ENCODE measurements around the gene TFAP2E. TPM values are rescaled to one million over a fixed set of nuclear protein-coding genes. Genes with fewer than 3 reads are reported as not detected.

The TFAP2E gene
- total RNA-seq, 3 donors from 2014 or later = 0.27 to 0.79 (median 0.67) TPM

DNA sequence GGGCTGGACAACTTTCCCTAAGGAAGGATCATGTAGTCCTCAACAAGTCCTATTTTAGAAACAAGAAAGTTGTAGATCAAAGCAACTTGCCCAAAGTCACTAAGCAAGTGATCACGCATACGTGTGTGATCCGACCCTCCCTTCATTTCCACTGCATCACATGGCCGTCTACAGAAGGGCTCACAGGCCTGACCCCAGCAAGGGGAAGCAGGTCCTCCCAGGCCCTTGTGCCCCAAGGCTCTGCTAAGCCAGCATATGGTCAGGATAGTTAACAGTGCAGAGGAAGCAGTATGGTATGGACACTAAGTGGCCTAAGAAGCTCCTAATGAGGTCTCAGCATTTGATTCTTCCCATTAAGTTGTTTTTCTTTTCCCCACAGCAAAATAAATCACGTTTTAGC lies 24.8 kb downstream of the TFAP2E start:
- H3K9me3 ChIP-seq = no peaks in the 10 kb centered on the region
- no peak for ATAC-seq
- H3K4me1 ChIP-seq (ENCODE audit: low read depth) = no peaks in the 10 kb centered on the region
- intact Hi-C loops (cut with DNase I, micrococcal nuclease) = no loop called here
- TF ChIP-seq, protein P1, sequence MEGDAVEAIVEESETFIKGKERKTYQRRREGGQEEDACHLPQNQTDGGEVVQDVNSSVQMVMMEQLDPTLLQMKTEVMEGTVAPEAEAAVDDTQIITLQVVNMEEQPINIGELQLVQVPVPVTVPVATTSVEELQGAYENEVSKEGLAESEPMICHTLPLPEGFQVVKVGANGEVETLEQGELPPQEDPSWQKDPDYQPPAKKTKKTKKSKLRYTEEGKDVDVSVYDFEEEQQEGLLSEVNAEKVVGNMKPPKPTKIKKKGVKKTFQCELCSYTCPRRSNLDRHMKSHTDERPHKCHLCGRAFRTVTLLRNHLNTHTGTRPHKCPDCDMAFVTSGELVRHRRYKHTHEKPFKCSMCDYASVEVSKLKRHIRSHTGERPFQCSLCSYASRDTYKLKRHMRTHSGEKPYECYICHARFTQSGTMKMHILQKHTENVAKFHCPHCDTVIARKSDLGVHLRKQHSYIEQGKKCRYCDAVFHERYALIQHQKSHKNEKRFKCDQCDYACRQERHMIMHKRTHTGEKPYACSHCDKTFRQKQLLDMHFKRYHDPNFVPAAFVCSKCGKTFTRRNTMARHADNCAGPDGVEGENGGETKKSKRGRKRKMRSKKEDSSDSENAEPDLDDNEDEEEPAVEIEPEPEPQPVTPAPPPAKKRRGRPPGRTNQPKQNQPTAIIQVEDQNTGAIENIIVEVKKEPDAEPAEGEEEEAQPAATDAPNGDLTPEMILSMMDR (IDR thresholded peaks at IDR 0.05) = no peak
- DNase-seq = no peak
- H3K36me3 ChIP-seq (ENCODE audit: low read depth) = no peaks in the 10 kb centered on the region
- no peak overlapping the region for H3K4me3 ChIP-seq

DNA sequence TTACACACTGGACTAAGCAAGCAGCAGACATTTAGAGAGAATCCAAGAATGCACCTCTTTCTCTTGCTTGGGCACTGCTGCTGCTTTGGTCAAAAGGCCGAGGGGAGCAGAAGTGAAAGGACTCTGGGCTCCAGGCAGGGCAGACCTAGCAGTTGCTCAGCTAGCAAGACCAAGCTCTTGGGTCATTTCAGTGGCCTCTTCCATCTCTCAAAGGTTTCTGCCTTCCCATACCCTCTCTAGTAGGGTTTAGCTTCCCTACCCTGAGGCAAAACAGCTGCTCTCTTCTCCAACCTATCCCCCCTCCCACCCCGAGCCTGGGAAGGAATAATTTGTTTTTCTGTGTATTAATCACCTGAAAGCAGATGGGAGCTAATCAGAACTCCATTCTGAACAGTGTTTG lies 25.8 kb downstream of the TFAP2E start:
- TF ChIP-seq, protein P1 (IDR thresholded peaks at IDR 0.05) = no peak
- H3K9me3 ChIP-seq = no peaks in the 10 kb centered on the region
- no peak overlapping the region for H3K4me3 ChIP-seq
- DNase-seq (no peak), ATAC-seq (no peak)
- no peaks in the 10 kb centered on the region for H3K4me1 ChIP-seq (ENCODE audit: low read depth)
- intact Hi-C loops (cut with DNase I, micrococcal nuclease) = no loop called here
- no peaks in the 10 kb centered on the region for H3K36me3 ChIP-seq (ENCODE audit: low read depth)

DNA sequence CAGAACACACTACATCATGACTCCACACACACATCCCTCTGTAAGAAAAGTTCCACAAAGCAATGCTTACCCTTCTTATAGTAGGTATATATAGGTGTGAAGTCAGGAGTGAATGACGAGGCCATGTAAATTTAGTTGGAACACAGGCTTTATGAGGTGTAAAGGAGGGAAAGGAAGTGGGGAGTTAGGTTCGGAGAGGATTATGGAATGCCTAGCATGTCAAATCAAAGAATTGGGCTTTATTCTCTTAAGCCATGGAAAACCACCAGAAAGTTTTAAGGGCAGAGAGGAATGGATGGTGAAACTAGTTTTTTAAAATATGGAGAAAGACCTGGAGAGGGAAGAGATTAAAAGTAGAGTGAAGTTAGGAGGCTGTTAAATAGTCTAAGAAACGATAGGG lies 26.3 kb downstream of the TFAP2E start:
- Histone ChIP-seq H3K4me1 (ENCODE audit: low read depth) (no peaks in the 10 kb centered on the region), H3K36me3 (ENCODE audit: low read depth) (no peaks in the 10 kb centered on the region), H3K9me3 (no peaks in the 10 kb centered on the region), H3K4me3 (no peak overlapping the region)
- DNase-seq (no peak), ATAC-seq (no peak)
- TF ChIP-seq, protein P1 (IDR thresholded peaks at IDR 0.05) = no peak
- intact Hi-C loops (cut with DNase I, micrococcal nuclease) = no loop called here

DNA sequence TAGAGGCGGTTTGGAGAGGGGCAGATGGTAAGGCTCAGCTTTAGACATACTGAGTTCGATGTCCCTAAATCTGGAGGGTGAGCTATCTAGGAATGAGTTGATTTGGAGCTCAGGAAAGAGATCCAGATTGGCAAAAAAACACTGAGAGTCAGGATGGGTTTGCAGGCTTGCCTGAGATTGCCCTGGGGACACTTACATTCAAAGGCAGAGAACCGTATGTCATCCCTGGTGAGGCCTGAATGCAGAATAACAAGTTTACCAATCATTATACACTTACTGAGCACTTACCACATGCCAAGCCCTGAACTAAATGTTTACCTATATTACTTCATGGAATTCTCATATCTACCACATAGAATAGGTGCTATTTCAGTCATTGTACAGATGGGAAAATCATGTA lies 27.5 kb downstream of the TFAP2E start:
- DNase-seq (no peak), ATAC-seq (no peak)
- no peak overlapping the region for H3K4me3 ChIP-seq
- TF ChIP-seq, protein P1 (IDR thresholded peaks at IDR 0.05) = no peak
- no peaks in the 10 kb centered on the region for H3K4me1 ChIP-seq (ENCODE audit: low read depth)
- H3K36me3 ChIP-seq (ENCODE audit: low read depth) = no peaks in the 10 kb centered on the region
- no peaks in the 10 kb centered on the region for H3K9me3 ChIP-seq
- intact Hi-C loops (cut with DNase I, micrococcal nuclease) = no loop called here

DNA sequence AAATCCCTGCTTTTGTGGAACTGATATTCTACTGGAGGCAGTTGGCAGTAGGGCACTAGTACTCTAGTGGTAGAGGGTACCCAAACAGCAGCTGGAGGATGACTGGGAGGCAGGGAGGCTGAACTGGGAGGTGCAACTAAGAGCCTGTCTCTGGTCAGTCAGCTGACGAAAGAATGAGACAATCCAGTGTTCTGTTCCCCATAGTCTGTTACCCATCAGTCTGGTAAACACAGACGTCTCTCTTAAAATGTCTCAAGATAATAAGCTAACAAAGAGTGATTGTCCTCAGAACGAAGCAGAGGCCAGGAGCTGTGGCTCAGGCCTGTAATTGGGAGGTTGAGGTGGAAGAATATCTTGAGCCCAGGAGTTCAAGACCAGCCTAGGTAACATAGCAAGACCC lies 30.4 kb downstream of the TFAP2E start:
- TF ChIP-seq, protein P1 (IDR thresholded peaks at IDR 0.05) = no peak
- H3K36me3 ChIP-seq (ENCODE audit: low read depth) = peaks cover 7% of the 10 kb centered on the region
- ATAC-seq = no peak
- DNase-seq = no peak
- intact Hi-C loops (cut with DNase I, micrococcal nuclease) = no loop called here
- H3K4me1 ChIP-seq (ENCODE audit: low read depth) = no peaks in the 10 kb centered on the region
- H3K9me3 ChIP-seq = no peaks in the 10 kb centered on the region
- H3K4me3 ChIP-seq = no peak overlapping the region

DNA sequence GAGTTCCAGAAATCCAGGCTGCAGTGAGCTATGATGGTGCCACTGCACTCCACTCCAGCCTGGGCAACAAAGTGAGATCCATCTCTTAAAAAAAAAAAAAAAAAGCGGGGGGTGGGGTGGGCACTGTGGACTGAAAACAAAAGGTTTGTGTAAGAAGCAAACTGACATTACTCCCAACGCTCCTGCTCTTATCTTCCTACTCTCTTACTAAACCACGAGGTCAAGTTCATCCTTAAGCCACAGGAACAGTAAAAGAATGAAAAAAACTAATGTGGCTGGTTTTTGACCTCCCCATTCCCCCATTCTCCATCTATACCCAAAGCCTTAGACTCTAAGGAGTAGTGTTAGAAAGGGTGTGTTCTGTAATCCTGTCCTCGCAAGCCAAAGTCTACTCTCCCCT lies 30.8 kb downstream of the TFAP2E start:
- ATAC-seq = no peak
- H3K36me3 ChIP-seq (ENCODE audit: low read depth) = peaks cover 9% of the 10 kb centered on the region

More for the DNA sequence above, 30.8 kb downstream of the TFAP2E start:
- Histone ChIP-seq H3K4me1 (ENCODE audit: low read depth) (no peaks in the 10 kb centered on the region), H3K9me3 (no peaks in the 10 kb centered on the region), H3K4me3 (no peak overlapping the region)
- intact Hi-C loops (cut with DNase I, micrococcal nuclease) = no loop called here
- TF ChIP-seq, protein P1 (IDR thresholded peaks at IDR 0.05) = no peak
- DNase-seq = no peak

Measured in mucosa of descending colon (tissue), 3 donors.